ENCODE data around the gene PVALEF. TPM values are rescaled to one million over a fixed set of nuclear protein-coding genes. Genes with fewer than 3 reads are reported as not detected.

PVALEF gene
- total and polyA plus RNA-seq, 2 of the 13 experiments (the other 11 are each of a cell fraction or from before 2014, with no cell fraction given) = 0.18 TPM

GRCh38 chr17:81142301-81143199, 22.8 kb upstream of the PVALEF start (continued):
- no peak for TF ChIP-seq THAP9 (CRISPR knock-in tag; IDR thresholded peaks at IDR 0.05; ENCODE audit: borderline replicate concordance)
- TF ChIP-seq KDM5B (CRISPR knock-in tag; IDR thresholded peaks at IDR 0.05; ENCODE audit: borderline replicate concordance) = peak; percentile 55; the same call in 1 of the 2 replicates
- TF ChIP-seq NCOA5 (CRISPR knock-in tag; IDR thresholded peaks at IDR 0.05) = no peak
- TF ChIP-seq SNAPC2 (CRISPR knock-in tag; IDR thresholded peaks at IDR 0.05) = no peak
- 0 out of 2 replicates have a peak, but pooled peaks have one; percentile 4 for TF ChIP-seq CHD2 (IDR thresholded peaks at IDR 0.05; ENCODE audit: low read depth, low read length)
- TF ChIP-seq SKI (IDR thresholded peaks at IDR 0.05; ENCODE audit: partially characterized antibody) = no peak
- TF ChIP-seq FOXA1 (IDR thresholded peaks at IDR 0.05) = no peak
- TF ChIP-seq FOXA1 (CRISPR knock-in tag; IDR thresholded peaks at IDR 0.05) = peak; percentile 61
- no peak for TF ChIP-seq FIP1L1 (IDR thresholded peaks at IDR 0.05; ENCODE audit: borderline replicate concordance, insufficient read depth, low read depth, low read length)
- no peak; the same call in 1 of the 2 replicates for TF ChIP-seq NCOA2 (CRISPR knock-in tag; IDR thresholded peaks at IDR 0.05)
- no peak for TF ChIP-seq KLF12 (CRISPR knock-in tag; IDR thresholded peaks at IDR 0.05; ENCODE audit: borderline replicate concordance)
- no peak for TF ChIP-seq ZNF616 (CRISPR knock-in tag; IDR thresholded peaks at IDR 0.05; ENCODE audit: low read depth)
- TF ChIP-seq PHF8 (CRISPR knock-in tag; IDR thresholded peaks at IDR 0.05) = peak; percentile 54
- TF ChIP-seq HNRNPLL (IDR thresholded peaks at IDR 0.05; ENCODE audit: low read depth, low read length, poor library complexity, severe bottlenecking) = peak; percentile 22
- TF ChIP-seq YY1 (IDR thresholded peaks at IDR 0.05; ENCODE audit: insufficient read depth, insufficient replicate concordance, low read depth, low read length) = peak; percentile 54
- no peak; the same call in 1 of the 2 replicates for TF ChIP-seq YEATS2 (CRISPR knock-in tag; IDR thresholded peaks at IDR 0.05; ENCODE audit: borderline replicate concordance)
- TF ChIP-seq ISL2 (CRISPR knock-in tag; IDR thresholded peaks at IDR 0.05) = no peak
- TF ChIP-seq AFF4 (CRISPR knock-in tag; IDR thresholded peaks at IDR 0.05) = no peak; the same call in 1 of the 2 replicates
- TF ChIP-seq ZNF567 (CRISPR knock-in tag; IDR thresholded peaks at IDR 0.05; ENCODE audit: borderline replicate concordance) = no peak
- TF ChIP-seq HNF4G (IDR thresholded peaks at IDR 0.05; ENCODE audit: borderline replicate concordance, low read depth, low read length) = no peak
- no peak for TF ChIP-seq HNF4G (CRISPR knock-in tag; IDR thresholded peaks at IDR 0.05; ENCODE audit: borderline replicate concordance, low read depth)
